Hepatocyte (in vitro differentiated cells): ENCODE results near the gene SERGEF. TPM values are rescaled to one million over a fixed set of nuclear protein-coding genes. Genes with fewer than 3 reads are reported as not detected.
A peak's percentile ranks its signal among the peaks of the same experiment; 100 is the strongest.

Source experiments
- DNase-seq: peaks from one replicate; pipeline ENCODE4 v3.0.0-alpha.2; 2016; ENCODE audit warnings: low spot score
- H2AFZ ChIP-seq: fragments of 200-600 bp; sonication (generic); 2 replicates; pipeline ENCODE4 v1.6.0; 2016; ENCODE audit warnings: antibody characterized with exemption, mild to moderate bottlenecking
- H3K27ac ChIP-seq: fragments of 200-600 bp; sonication (generic); 2 replicates; pipeline ENCODE4 v1.5.1; 2016; ENCODE audit warnings: mild to moderate bottlenecking
- H3K27me3 ChIP-seq: fragments of 200-600 bp; sonication (generic); 2 replicates; pipeline ENCODE4 v1.6.1; 2016
- H3K36me3 ChIP-seq: fragments of 200-600 bp; sonication (generic); replicated peaks from 2 replicates; pipeline ENCODE4 v1.5.1; 2016; ENCODE audit warnings: low read depth; ENCODE audit not compliant: insufficient read depth
- H3K4me1 ChIP-seq: fragments of 200-600 bp; sonication (generic); 2 replicates; pipeline ENCODE4 v1.5.1; 2016; ENCODE audit warnings: mild to moderate bottlenecking, moderate library complexity; ENCODE audit not compliant: insufficient read depth
- H3K4me2 ChIP-seq: fragments of 200-600 bp; sonication (generic); 2 replicates; pipeline ENCODE4 v1.6.0; 2016
- H3K4me3 ChIP-seq: fragments of 200-600 bp; sonication (generic); 2 replicates; pipeline ENCODE4 v1.5.1; 2016; ENCODE audit warnings: mild to moderate bottlenecking
- H3K79me2 ChIP-seq: fragments of 200-600 bp; sonication (generic); 2 replicates; pipeline ENCODE4 v1.6.0; 2017; ENCODE audit warnings: mild to moderate bottlenecking
- H3K9me2 ChIP-seq: fragments of 200-600 bp; sonication (generic); replicated peaks from 2 replicates; pipeline ENCODE4 v1.6.0; 2017; ENCODE audit warnings: mild to moderate bottlenecking; ENCODE audit not compliant: insufficient read depth
- H3K9me3 ChIP-seq: fragments of 200-600 bp; sonication (generic); 2 replicates; pipeline ENCODE4 v1.5.1; 2016; ENCODE audit warnings: low read depth, mild to moderate bottlenecking
- H4K20me1 ChIP-seq: fragments of 200-600 bp; sonication (generic); 2 replicates; pipeline ENCODE4 v1.6.0; 2016; ENCODE audit warnings: mild to moderate bottlenecking; ENCODE audit not compliant: insufficient read depth, poor library complexity, severe bottlenecking
- CTCF ChIP-seq: fragments of 200-600 bp; sonication (generic); IDR thresholded peaks from 2 replicates; pipeline ENCODE4 v1.5.1; 2016; ENCODE audit warnings: antibody characterized with exemption, mild to moderate bottlenecking; ENCODE audit not compliant: poor library complexity
- EZH2 ChIP-seq: fragments of 200-600 bp; sonication (generic); IDR thresholded peaks from 2 replicates; pipeline ENCODE4 v1.6.1; 2016; ENCODE audit warnings: antibody characterized with exemption, mild to moderate bottlenecking, borderline replicate concordance
- EZH2phosphoT487 ChIP-seq: fragments of 200-600 bp; sonication (generic); IDR thresholded peaks from one replicate; pipeline ENCODE4 v1.6.1; 2018; ENCODE audit warnings: antibody characterized with exemption, mild to moderate bottlenecking, low read depth, moderate library complexity; ENCODE audit not compliant: unreplicated experiment, severe bottlenecking
- WGBS: methylation state at CpG from one replicate; pipeline ENCODE4 v1.1.6; 2016; ENCODE audit warnings: low lambda C conversion rate; ENCODE audit errors: missing lambda C conversion rate; 5-methylcytosine and 5-hydroxymethylcytosine counted together
- polyA plus RNA-seq: library from polyadenylated mRNA; unstranded; fragments of >200 nt; fragmentation: Nextera tagmentation; extraction: Ambion mirVana; gene quantifications from 2 replicates; pipeline ENCODE4 v1.2.1, GENCODE V29; 2016
- total RNA-seq: library from RNA; depleted of rRNA; stranded (reverse); fragments of >200 nt; gene quantifications from 2 replicates; pipeline ENCODE4 v1.2.3, GENCODE V29; 2014

SERGEF gene
- total and polyA plus RNA-seq, 2 experiments from 2014 or later: 21.7 to 28.7 TPM

GRCh38 chr11:17771415-17771814 is 241.4 kb downstream of the SERGEF start:
- Histone ChIP-seq H3K36me3 (no peaks in the 10 kb centered on the region), H4K20me1 (no peaks in the 10 kb centered on the region), H2AFZ (no peak overlapping the region), H3K4me2 (no peak overlapping the region), H3K27ac (no peak overlapping the region), H3K9me3 (no peaks in the 10 kb centered on the region), H3K4me1 (no peaks in the 10 kb centered on the region), H3K79me2 (no peaks in the 10 kb centered on the region), H3K9me2 (no peaks in the 10 kb centered on the region), H3K4me3 (no peak overlapping the region), H3K27me3 (no peaks in the 10 kb centered on the region)
- no peak for DNase-seq
- TF ChIP-seq EZH2 (no peak), EZH2phosphoT487 (no peak), CTCF (no peak)
- 93% methylated on average over 17 of the region's 17 CpGs for WGBS

GRCh38 chr11:17770917-17771316 is 241.9 kb downstream of the SERGEF start:
- Histone ChIP-seq H4K20me1 (no peaks in the 10 kb centered on the region), H3K27me3 (no peaks in the 10 kb centered on the region)
- DNase-seq: no peak

GRCh38 chr11:17770048-17770652 is 242.7 kb downstream of the SERGEF start:
- Histone ChIP-seq H3K9me2 (no peaks in the 10 kb centered on the region), H3K4me2 (no peak overlapping the region), H3K9me3 (no peaks in the 10 kb centered on the region), H3K27me3 (no peaks in the 10 kb centered on the region), H3K4me3 (no peak overlapping the region), H3K4me1 (no peaks in the 10 kb centered on the region), H3K36me3 (no peaks in the 10 kb centered on the region), H3K27ac (no peak overlapping the region), H3K79me2 (no peaks in the 10 kb centered on the region), H2AFZ (no peak overlapping the region), H4K20me1 (no peaks in the 10 kb centered on the region)
- TF ChIP-seq CTCF (no peak), EZH2phosphoT487 (no peak), EZH2 (no peak)
- DNase-seq: peak; percentile 71
- WGBS: 60% methylated on average over 9 of the region's 9 CpGs

More at GRCh38 chr11:17770917-17771316, 241.9 kb downstream of the SERGEF start:
- no peaks in the 10 kb centered on the region for H3K4me1 ChIP-seq
- no peaks in the 10 kb centered on the region for H3K9me2 ChIP-seq
- H3K36me3 ChIP-seq: no peaks in the 10 kb centered on the region
- H3K4me2 ChIP-seq: no peak overlapping the region
- TF ChIP-seq EZH2phosphoT487: no peak
- no peak overlapping the region for H3K27ac ChIP-seq
- no peaks in the 10 kb centered on the region for H3K79me2 ChIP-seq
- H3K4me3 ChIP-seq: no peak overlapping the region
- no peaks in the 10 kb centered on the region for H3K9me3 ChIP-seq
- H2AFZ ChIP-seq: no peak overlapping the region

- 100% methylated on average over 1 of the region's 1 CpG for WGBS
- DNase-seq: no peak
- H3K79me2 ChIP-seq: no peaks in the 10 kb centered on the region
- H3K4me2 ChIP-seq: no peak overlapping the region
- H4K20me1 ChIP-seq: no peaks in the 10 kb centered on the region
- no peaks in the 10 kb centered on the region for H3K36me3 ChIP-seq
- no peak overlapping the region for H3K4me3 ChIP-seq
- no peak overlapping the region for H2AFZ ChIP-seq
- no peaks in the 10 kb centered on the region for H3K4me1 ChIP-seq
- H3K27ac ChIP-seq: no peak overlapping the region
- H3K9me3 ChIP-seq: no peaks in the 10 kb centered on the region
- H3K9me2 ChIP-seq: no peaks in the 10 kb centered on the region
- TF ChIP-seq EZH2: no peak
- no peak for TF ChIP-seq EZH2phosphoT487
- no peak for TF ChIP-seq CTCF
- no peaks in the 10 kb centered on the region for H3K27me3 ChIP-seq
Measured at GRCh38 chr11:17769218-17769617, 243.6 kb downstream of the SERGEF start.
